Activated naive CD4-positive, alpha-beta T cell treated with anti-CD3 and anti-CD28 coated beads for 36 hours (primary cell): ENCODE measurements around the gene FAM83D. TPM values are rescaled to one million over a fixed set of nuclear protein-coding genes. Genes with fewer than 3 reads are reported as not detected.

ENCODE experiments used
- CTCF ChIA-PET: fragments of 350-600 bp; sonication (Branson Sonifier 250); formaldehyde crosslinking; loops from one replicate; lab custom pipeline; 2021; ENCODE audit warnings: antibody characterized with exemption; lab: Charles Lee
- DNase-seq: peaks from one replicate; pipeline ENCODE4 v3.0.0-alpha.2; 2020
- H3K27ac Mint-ChIP-seq: one replicate; pipeline ENCODE4 v1.8.0; 2021; ENCODE audit warnings: mild to moderate bottlenecking, mixed read lengths
- H3K27me3 Mint-ChIP-seq: one replicate; pipeline ENCODE4 v1.8.0; 2021; ENCODE audit warnings: low read depth, mixed read lengths
- H3K36me3 Mint-ChIP-seq: one replicate; pipeline ENCODE4 v1.8.0; 2021; ENCODE audit warnings: low read depth, mixed read lengths
- H3K4me1 Mint-ChIP-seq: one replicate; pipeline ENCODE4 v1.8.0; 2021; ENCODE audit warnings: low read depth, mixed read lengths
- H3K4me3 Mint-ChIP-seq: one replicate; pipeline ENCODE4 v1.8.0; 2021; ENCODE audit warnings: mild to moderate bottlenecking, moderate library complexity, mixed read lengths
- H3K9me3 Mint-ChIP-seq: one replicate; pipeline ENCODE4 v1.8.0; 2021; ENCODE audit warnings: mixed read lengths
- intact Hi-C: fragments of 100-400 bp; cut with micrococcal nuclease; formaldehyde crosslinking; loops from one replicate; pipeline ENCODE4 v1.15.1; 2023
- total RNA-seq, 2 experiments: library from RNA; stranded (reverse); gene quantifications; one replicate each; pipeline ENCODE4 v1.2.3, GENCODE V29; 2021

Gene FAM83D
- total RNA-seq, 2 experiments from 2014 or later = 13.6 TPM

DNA sequence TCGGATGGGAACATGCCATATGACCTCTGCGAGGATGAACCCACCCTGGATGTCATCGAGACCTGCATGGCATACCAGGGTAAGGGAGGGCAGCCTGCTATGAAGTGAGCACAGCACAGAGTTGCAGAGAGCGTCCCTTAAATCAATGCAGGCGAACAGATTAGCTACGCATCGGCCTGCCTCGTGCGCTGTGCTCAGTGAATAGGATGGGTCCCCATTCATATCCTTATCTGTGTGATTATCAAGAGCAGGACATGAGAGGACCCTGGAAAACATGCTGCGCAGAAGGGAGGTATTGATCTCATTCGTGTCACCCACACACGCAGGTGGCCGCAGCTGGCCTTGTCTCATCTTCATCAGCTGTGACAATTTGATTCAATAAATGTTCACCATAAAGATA is 25.6 kb upstream of the FAM83D start:
- H3K4me3 Mint-ChIP-seq = no peak overlapping the region
- CTCF ChIA-PET = no interaction called here
- H3K4me1 Mint-ChIP-seq = no peaks in the 10 kb centered on the region
- H3K36me3 Mint-ChIP-seq = peaks cover 38% of the 10 kb centered on the region
- no peaks in the 10 kb centered on the region for H3K27me3 Mint-ChIP-seq
- intact Hi-C loops = no loop called here
- H3K27ac Mint-ChIP-seq = no peak overlapping the region
- no peaks in the 10 kb centered on the region for H3K9me3 Mint-ChIP-seq
- DNase-seq = no peak

DNA sequence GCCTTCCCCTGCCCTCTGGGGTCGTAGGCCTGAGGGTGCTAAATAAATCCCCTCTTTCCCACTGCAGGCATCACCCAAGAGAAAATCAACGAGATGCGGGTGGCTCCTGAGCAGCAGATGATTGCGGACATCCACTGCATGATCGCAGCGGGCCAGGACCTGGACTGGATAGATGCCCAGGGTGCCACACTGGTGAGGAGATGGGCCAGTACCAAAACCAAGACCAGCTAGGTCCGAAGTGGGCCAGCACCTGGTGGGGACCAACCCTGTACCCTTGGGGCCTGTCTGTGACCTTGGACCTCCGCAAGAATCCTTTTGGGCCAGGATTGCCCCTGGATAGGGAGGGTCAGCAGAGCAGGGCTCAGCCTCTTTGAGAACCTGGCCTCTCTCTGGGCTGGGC is 23.6 kb upstream of the FAM83D start:
- Mint-ChIP-seq H3K27ac (no peak overlapping the region), H3K36me3 (peaks cover 39% of the 10 kb centered on the region), H3K27me3 (no peaks in the 10 kb centered on the region), H3K9me3 (no peaks in the 10 kb centered on the region), H3K4me3 (no peak overlapping the region), H3K4me1 (no peaks in the 10 kb centered on the region)
- CTCF ChIA-PET = interaction anchor here (1.2 kb wide), 1 partner anchor 145 kb away, joined by 3 read pairs; no protein-coding TSS in a partner anchor
- DNase-seq = no peak
- intact Hi-C loops = no loop called here

DNA sequence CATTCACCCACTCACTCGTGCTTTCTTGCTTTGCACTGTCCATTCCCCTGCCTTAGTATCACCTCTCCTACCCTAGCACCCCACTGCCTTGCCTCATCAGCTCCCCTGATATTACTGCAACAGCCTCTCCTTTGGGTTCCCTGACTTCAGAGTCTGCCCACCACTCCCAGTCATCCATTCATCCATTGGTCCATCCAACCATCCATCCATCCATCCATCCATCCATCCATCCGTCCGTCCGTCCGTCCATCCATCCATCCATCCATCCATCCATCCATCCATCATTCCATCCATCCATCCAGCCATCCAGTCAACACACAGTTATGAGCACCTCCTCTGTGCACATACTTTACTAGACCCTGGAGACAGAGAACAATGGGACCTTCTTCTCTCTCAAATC is 22.9 kb upstream of the FAM83D start:
- H3K4me3 Mint-ChIP-seq = no peak overlapping the region
- H3K27ac Mint-ChIP-seq = no peak overlapping the region
- H3K4me1 Mint-ChIP-seq = no peaks in the 10 kb centered on the region
- peaks cover 38% of the 10 kb centered on the region for H3K36me3 Mint-ChIP-seq
- H3K27me3 Mint-ChIP-seq = no peaks in the 10 kb centered on the region
- intact Hi-C loops = no loop called here
- CTCF ChIA-PET = interaction anchor here (1.2 kb wide), 1 partner anchor 145 kb away, joined by 3 read pairs; no protein-coding TSS in a partner anchor
- H3K9me3 Mint-ChIP-seq = no peaks in the 10 kb centered on the region
- no peak for DNase-seq

DNA sequence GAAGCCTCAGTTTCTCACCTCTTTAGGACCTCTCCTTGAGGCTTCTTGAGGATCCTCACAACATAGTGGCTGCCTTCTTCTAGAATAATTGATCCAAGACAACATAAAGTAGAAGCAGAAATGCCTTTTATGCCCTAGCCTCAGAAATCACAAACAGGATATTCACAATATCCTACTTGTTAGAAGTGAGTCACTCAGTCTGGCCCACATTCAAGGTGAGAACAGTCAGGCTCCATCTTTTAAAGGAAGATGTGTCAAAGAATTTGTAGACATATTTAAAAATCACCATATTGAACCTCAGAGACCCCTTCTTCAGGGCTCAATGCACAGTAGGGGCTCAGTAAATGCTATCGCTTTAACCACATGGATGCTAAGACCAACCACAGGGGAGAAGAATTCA is 20.8 kb upstream of the FAM83D start:
- H3K9me3 Mint-ChIP-seq = no peaks in the 10 kb centered on the region
- CTCF ChIA-PET = interaction anchor here (0.5 to 1.1 kb wide), 2 partner anchors 12 to 144 kb away, joined by 3 read pairs; no protein-coding TSS in a partner anchor
- no peak overlapping the region for H3K4me3 Mint-ChIP-seq
- intact Hi-C loops = no loop called here
- no peaks in the 10 kb centered on the region for H3K27me3 Mint-ChIP-seq
- no peak for DNase-seq
- H3K4me1 Mint-ChIP-seq = no peaks in the 10 kb centered on the region
- H3K27ac Mint-ChIP-seq = no peak overlapping the region
- peaks cover 41% of the 10 kb centered on the region for H3K36me3 Mint-ChIP-seq

DNA sequence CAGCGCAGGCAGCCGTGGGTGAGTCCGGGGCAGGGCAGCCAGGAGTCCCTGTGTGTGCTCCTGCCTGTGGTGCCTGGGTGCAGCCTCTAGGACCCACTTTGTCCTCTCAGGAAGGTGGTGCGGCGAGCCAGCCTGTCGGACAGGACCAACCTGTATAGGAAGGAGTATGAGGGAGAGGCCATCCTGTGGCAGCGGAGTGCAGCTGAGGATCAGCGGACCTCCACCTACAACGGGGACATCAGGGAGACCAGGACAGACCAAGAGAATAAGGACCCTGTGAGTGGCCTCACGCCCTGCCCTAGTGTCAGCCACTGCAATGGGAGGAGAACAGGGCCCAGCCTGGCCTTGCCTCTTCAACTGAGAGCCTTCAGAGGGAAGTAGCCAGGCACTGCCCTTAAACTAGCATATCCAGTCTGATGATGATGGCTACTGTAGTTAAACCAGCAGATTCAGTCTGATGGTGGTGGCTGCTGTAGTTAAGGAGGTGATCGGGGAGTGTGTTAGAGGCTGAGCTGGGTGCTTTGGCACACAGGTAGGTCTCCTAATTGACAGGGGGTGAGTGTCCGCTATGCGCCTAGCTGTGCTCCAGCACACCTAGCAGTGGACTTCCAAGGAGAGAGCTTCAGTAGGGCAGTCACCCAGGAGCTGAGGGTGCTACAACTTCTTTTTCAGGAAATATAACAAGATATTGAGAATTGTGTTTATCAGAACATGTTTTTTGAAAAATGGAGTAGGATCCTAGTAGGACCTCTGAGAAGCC is 18.1 kb upstream of the FAM83D start:
- no peaks in the 10 kb centered on the region for H3K9me3 Mint-ChIP-seq
- intact Hi-C loops = no loop called here
- no peak overlapping the region for H3K27ac Mint-ChIP-seq
- H3K4me1 Mint-ChIP-seq = no peaks in the 10 kb centered on the region
- H3K4me3 Mint-ChIP-seq = no peak overlapping the region
- H3K27me3 Mint-ChIP-seq = no peaks in the 10 kb centered on the region
- DNase-seq = no peak
- peaks cover 31% of the 10 kb centered on the region for H3K36me3 Mint-ChIP-seq
- CTCF ChIA-PET = no interaction called here

DNA sequence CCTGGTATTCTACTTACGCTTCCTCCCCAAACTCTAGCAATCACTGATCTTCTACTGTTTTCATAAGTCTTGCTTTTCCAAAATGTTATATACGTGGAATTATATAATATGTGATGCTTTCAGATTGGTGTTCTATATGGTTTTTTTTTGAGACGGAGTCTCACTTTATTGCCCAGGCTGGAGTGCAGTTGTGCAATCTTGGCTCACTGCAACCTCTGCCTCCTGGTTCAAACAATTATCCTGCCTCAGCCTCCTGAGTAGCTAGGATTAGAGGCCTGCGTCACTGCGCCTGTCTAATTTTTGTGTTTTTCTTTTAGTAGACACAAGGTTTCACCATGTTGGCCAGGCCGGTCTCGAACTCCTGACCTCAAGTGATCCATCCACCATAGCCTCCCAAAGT is 10.9 kb upstream of the FAM83D start:
- no peaks in the 10 kb centered on the region for H3K4me1 Mint-ChIP-seq
- no peak overlapping the region for H3K27ac Mint-ChIP-seq
- CTCF ChIA-PET = no interaction called here
- no peaks in the 10 kb centered on the region for H3K27me3 Mint-ChIP-seq
- H3K4me3 Mint-ChIP-seq = no peak overlapping the region
- H3K9me3 Mint-ChIP-seq = no peaks in the 10 kb centered on the region
- intact Hi-C loops = no loop called here
- H3K36me3 Mint-ChIP-seq = peaks cover 8% of the 10 kb centered on the region
- DNase-seq = no peak

DNA sequence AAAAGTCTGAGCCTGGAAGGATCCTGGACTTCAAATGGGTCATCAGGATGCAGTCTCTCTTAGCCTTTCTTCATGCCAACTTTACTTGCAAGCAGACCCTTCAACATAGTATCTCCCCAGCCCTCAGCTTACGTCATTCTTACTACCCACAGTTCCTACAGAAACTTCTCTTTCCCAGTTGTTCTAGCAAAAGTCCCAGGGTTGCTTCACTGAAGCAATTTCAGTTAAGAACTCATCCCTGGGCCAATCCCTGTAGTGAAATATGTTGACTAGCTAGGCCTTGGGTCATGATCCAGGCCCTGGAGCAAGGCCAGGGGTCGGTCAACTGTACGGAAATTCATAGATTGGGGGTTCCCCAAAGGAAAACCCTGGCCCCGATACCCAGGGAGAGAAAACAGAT is 8.6 kb upstream of the FAM83D start:
- intact Hi-C loops = no loop called here
- no peaks in the 10 kb centered on the region for H3K9me3 Mint-ChIP-seq
- H3K4me1 Mint-ChIP-seq = no peaks in the 10 kb centered on the region
- H3K27me3 Mint-ChIP-seq = no peaks in the 10 kb centered on the region
- peak overlapping the region; percentile 24 for H3K27ac Mint-ChIP-seq
- no peak for DNase-seq
- no peak overlapping the region for H3K4me3 Mint-ChIP-seq
- CTCF ChIA-PET = no interaction called here
- peaks cover 8% of the 10 kb centered on the region for H3K36me3 Mint-ChIP-seq

DNA sequence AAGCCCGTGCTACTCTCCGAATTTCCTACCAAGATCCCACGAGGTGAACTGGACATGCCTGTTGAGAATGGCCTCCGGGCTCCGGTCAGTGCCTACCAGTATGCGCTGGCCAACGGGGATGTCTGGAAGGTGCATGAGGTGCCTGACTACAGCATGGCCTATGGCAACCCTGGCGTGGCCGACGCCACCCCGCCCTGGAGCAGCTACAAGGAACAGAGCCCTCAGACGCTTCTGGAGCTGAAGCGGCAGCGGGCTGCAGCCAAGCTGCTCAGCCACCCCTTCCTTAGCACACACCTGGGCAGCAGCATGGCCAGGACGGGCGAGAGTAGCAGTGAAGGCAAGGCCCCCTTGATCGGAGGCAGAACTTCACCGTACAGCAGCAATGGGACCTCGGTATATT is 8.0 kb upstream of the FAM83D start:
- Mint-ChIP-seq H3K36me3 (peaks cover 8% of the 10 kb centered on the region), H3K27ac (no peak overlapping the region), H3K9me3 (no peaks in the 10 kb centered on the region), H3K27me3 (no peaks in the 10 kb centered on the region), H3K4me3 (no peak overlapping the region), H3K4me1 (no peaks in the 10 kb centered on the region)
- DNase-seq = no peak
- intact Hi-C loops = no loop called here
- CTCF ChIA-PET = no interaction called here

DNA sequence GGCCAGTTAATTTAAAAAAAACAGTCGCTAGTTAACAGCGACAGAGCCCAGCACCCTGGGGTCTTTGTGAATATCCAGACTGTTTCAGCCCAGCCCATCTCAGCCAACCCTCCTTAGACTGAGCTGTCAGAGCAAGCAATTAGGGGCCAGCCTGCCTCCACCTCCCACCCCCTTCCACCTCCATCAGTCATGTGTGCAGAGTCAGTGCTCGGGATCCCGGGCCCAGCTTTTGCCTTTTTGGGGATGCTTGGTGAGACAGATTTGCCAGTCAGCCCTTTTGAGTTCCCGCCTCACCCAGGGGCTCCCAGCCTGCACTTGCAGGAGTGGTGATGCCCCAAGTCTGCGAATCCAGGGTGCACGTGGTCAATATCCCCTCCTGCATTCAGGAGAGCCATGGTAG is 6.5 kb upstream of the FAM83D start:
- Mint-ChIP-seq H3K9me3 (no peaks in the 10 kb centered on the region), H3K27me3 (no peaks in the 10 kb centered on the region), H3K27ac (no peak overlapping the region), H3K36me3 (peaks cover 5% of the 10 kb centered on the region), H3K4me3 (no peak overlapping the region), H3K4me1 (no peaks in the 10 kb centered on the region)
- no peak for DNase-seq
- intact Hi-C loops = no loop called here
- CTCF ChIA-PET = interaction anchor here (13.0 kb wide), 1 partner anchor 128 kb away, joined by 100 read pairs; no protein-coding TSS in a partner anchor

DNA sequence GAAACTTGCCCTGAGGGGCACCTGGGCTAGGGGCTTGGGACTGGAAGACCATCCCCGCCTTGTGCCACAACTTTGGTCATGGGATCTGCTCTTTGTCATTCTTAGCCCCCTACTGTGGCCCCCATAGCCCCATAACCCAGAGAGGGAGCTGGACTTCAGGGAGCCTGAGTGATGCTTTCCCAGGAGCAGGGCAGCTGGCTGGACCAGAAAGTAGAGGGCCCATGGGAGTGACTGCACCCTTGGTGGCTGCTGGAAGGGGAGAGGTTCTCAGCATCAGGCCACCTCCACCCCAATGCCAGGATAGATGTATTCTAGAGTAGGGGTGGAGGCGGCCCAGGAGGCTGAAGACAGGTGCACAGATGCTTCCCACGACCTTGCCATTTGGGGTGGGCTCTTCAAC is 5.8 kb upstream of the FAM83D start:
- no peak overlapping the region for H3K4me3 Mint-ChIP-seq
- H3K36me3 Mint-ChIP-seq = peaks cover 5% of the 10 kb centered on the region
- CTCF ChIA-PET = interaction anchor here (13.0 kb wide), 1 partner anchor 128 kb away, joined by 100 read pairs; no protein-coding TSS in a partner anchor
- H3K4me1 Mint-ChIP-seq = no peaks in the 10 kb centered on the region
- H3K27me3 Mint-ChIP-seq = no peaks in the 10 kb centered on the region
- H3K27ac Mint-ChIP-seq = no peak overlapping the region
- no peaks in the 10 kb centered on the region for H3K9me3 Mint-ChIP-seq
- intact Hi-C loops = no loop called here
- DNase-seq = no peak

DNA sequence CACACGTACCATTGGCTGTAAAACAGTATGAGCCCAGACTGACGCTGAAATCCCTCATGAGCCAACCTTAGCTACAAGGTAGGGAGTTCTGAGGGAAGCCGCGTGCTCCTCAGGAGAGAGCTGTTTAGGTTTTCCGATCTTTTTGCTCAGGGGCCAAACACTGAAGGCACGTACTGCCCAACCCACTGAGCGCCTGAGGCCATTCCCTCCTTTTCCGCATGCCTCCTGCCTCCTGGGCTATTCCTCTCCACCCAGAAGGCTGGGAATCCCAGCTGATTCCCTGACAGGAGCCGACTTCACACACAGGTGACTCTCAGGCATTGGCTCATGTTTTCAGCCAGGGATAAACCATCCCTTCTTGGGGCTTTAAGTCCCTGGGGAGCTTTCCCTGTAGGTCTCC is 5.4 kb upstream of the FAM83D start:
- H3K9me3 Mint-ChIP-seq = no peaks in the 10 kb centered on the region
- H3K36me3 Mint-ChIP-seq = peaks cover 5% of the 10 kb centered on the region
- CTCF ChIA-PET = interaction anchor here (13.0 kb wide), 1 partner anchor 127 kb away, joined by 100 read pairs; no protein-coding TSS in a partner anchor
- H3K4me3 Mint-ChIP-seq = no peak overlapping the region
- no peaks in the 10 kb centered on the region for H3K27me3 Mint-ChIP-seq
- no peak overlapping the region for H3K27ac Mint-ChIP-seq
- peaks cover 3% of the 10 kb centered on the region for H3K4me1 Mint-ChIP-seq
- intact Hi-C loops = no loop called here
- no peak for DNase-seq

DNA sequence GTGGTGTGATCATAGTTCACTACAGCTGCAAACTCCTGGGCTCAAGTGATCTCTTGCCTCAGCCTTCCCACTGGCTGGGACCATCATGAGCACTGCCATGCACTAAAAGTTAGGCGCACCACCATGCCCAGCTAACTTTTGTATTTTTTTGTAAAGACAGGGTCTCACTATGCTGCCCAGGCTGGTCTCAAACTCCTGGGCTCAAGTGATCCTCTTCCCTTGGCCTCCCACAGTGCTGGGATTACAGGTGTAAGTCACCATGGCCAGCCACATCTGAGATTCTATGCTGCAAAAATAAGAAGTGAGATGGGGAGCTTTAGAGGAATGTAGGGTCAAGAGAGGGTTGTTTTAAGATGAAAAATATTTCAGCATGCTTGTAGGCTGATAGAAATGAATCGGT is 1.5 kb upstream of the FAM83D start:
- Mint-ChIP-seq H3K4me1 (peaks cover 17% of the 10 kb centered on the region), H3K36me3 (peaks cover 4% of the 10 kb centered on the region), H3K4me3 (no peak overlapping the region), H3K27me3 (no peaks in the 10 kb centered on the region), H3K9me3 (no peaks in the 10 kb centered on the region), H3K27ac (no peak overlapping the region)
- CTCF ChIA-PET = interaction anchor here (1.1 to 13.0 kb wide), 3 partner anchors 38 to 142 kb away, joined by 3 to 100 read pairs (median 15); partner anchors contain the start of gene DHX35
- intact Hi-C loops = no loop called here
- no peak for DNase-seq
